H9 (cell line): ENCODE measurements around the gene KIAA1671. TPM values are rescaled to one million over a fixed set of nuclear protein-coding genes. Genes with fewer than 3 reads are reported as not detected.

Experiments used
- DNase-seq: peaks from one replicate; pipeline ENCODE4 v3.0.0-alpha.2; 2017
- H2AFZ ChIP-seq: one replicate; pipeline ENCODE4 v1.6.1; 2013; ENCODE audit warnings: mild to moderate bottlenecking, low read length, control low read depth, moderate library complexity
- H2AK5ac ChIP-seq: 2 replicates; pipeline ENCODE4 v1.6.1; 2013; ENCODE audit warnings: low read length, control low read depth, mixed read lengths; ENCODE audit not compliant: insufficient read length
- H2BK120ac ChIP-seq: one replicate; pipeline ENCODE4 v1.6.1; 2013; ENCODE audit warnings: low read depth, mild to moderate bottlenecking, low read length, control low read depth, inconsistent platforms; ENCODE audit not compliant: poor library complexity, severe bottlenecking
- H2BK12ac ChIP-seq: 2 replicates; pipeline ENCODE4 v1.6.1; 2013; ENCODE audit warnings: low read length, control low read depth, mixed read lengths, low read depth; ENCODE audit not compliant: insufficient read length
- H2BK15ac ChIP-seq: 2 replicates; pipeline ENCODE4 v1.6.1; 2013; ENCODE audit warnings: low read depth, low read length, control low read depth
- H2BK20ac ChIP-seq: one replicate; pipeline ENCODE4 v1.6.1; 2013; ENCODE audit warnings: low read depth, mild to moderate bottlenecking, low read length, control low read depth, inconsistent platforms; ENCODE audit not compliant: poor library complexity, severe bottlenecking
- H2BK5ac ChIP-seq: 2 replicates; pipeline ENCODE4 v1.6.1; 2013; ENCODE audit warnings: low read length, control low read depth, mixed read lengths; ENCODE audit not compliant: insufficient read length
- H3K14ac ChIP-seq: 2 replicates; pipeline ENCODE4 v1.6.1; 2013; ENCODE audit warnings: low read length, control low read depth; ENCODE audit not compliant: insufficient read depth
- H3K18ac ChIP-seq: 2 replicates; pipeline ENCODE4 v1.6.1; 2013; ENCODE audit warnings: low read depth, mild to moderate bottlenecking, mixed read lengths, low read length, control low read depth; ENCODE audit not compliant: insufficient read length
- H3K23ac ChIP-seq: 2 replicates; pipeline ENCODE4 v1.6.1; 2013; ENCODE audit warnings: low read length, control low read depth, mixed read lengths, low read depth; ENCODE audit not compliant: insufficient read length
- H3K23me2 ChIP-seq: 2 replicates; pipeline ENCODE4 v1.6.1; 2013; ENCODE audit warnings: low read depth, mild to moderate bottlenecking, mixed read lengths, low read length, control low read depth; ENCODE audit not compliant: insufficient read length, poor library complexity, severe bottlenecking
- H3K27ac ChIP-seq: 2 replicates; pipeline ENCODE4 v1.5.1; 2013; ENCODE audit warnings: low read length, control low read depth, mixed read lengths, low read depth; ENCODE audit not compliant: insufficient read length
- H3K27me3 ChIP-seq: 2 replicates; pipeline ENCODE4 v1.6.1; 2013; ENCODE audit warnings: low read length, control low read depth, inconsistent platforms; ENCODE audit not compliant: insufficient read depth
- H3K4ac ChIP-seq: 2 replicates; pipeline ENCODE4 v1.6.1; 2013; ENCODE audit warnings: low read depth, mild to moderate bottlenecking, control low read depth, inconsistent platforms, low read length, moderate library complexity
- H3K4me1 ChIP-seq: 2 replicates; pipeline ENCODE4 v1.6.1; 2013; ENCODE audit warnings: low read length, control low read depth, inconsistent platforms; ENCODE audit not compliant: insufficient read depth
- H3K4me2 ChIP-seq: 2 replicates; pipeline ENCODE4 v1.6.1; 2013; ENCODE audit warnings: low read length, control low read depth, mixed read lengths; ENCODE audit not compliant: insufficient read length, insufficient read depth
- H3K56ac ChIP-seq: 2 replicates; pipeline ENCODE4 v1.6.1; 2013; ENCODE audit warnings: low read depth, mild to moderate bottlenecking, mixed read lengths, low read length, control low read depth; ENCODE audit not compliant: insufficient read length
- H3K79me1 ChIP-seq: 2 replicates; pipeline ENCODE4 v1.6.1; 2013; ENCODE audit warnings: low read depth, mild to moderate bottlenecking, moderate library complexity, low read length, control low read depth, inconsistent platforms; ENCODE audit not compliant: insufficient read depth, poor library complexity, severe bottlenecking
- H3K79me2 ChIP-seq: 2 replicates; pipeline ENCODE4 v1.6.1; 2013; ENCODE audit warnings: low read length, control low read depth, inconsistent platforms; ENCODE audit not compliant: insufficient read depth
- H3K9ac ChIP-seq: 2 replicates; pipeline ENCODE4 v1.6.1; 2013; ENCODE audit warnings: low read length, control low read depth, mixed read lengths; ENCODE audit not compliant: insufficient read length; ENCODE audit errors: extremely low read depth
- H3K9me3 ChIP-seq: one replicate; pipeline ENCODE4 v1.6.1; 2013; ENCODE audit warnings: low read depth, low read length, inconsistent platforms; ENCODE audit not compliant: control insufficient read depth
- H3T11ph ChIP-seq: one replicate; pipeline ENCODE4 v1.6.1; 2013; ENCODE audit warnings: mild to moderate bottlenecking, low read length, control low read depth, inconsistent platforms
- H4K20me1 ChIP-seq: one replicate; pipeline ENCODE4 v1.6.1; 2013; ENCODE audit not compliant: control insufficient read depth, insufficient read length, insufficient read depth
- H4K5ac ChIP-seq: 2 replicates; pipeline ENCODE4 v1.6.1; 2013; ENCODE audit warnings: low read depth, mild to moderate bottlenecking, mixed read lengths, low read length, control low read depth; ENCODE audit not compliant: insufficient read length
- H4K8ac ChIP-seq: replicated peaks from 2 replicates; pipeline ENCODE4 v1.6.1; 2013; ENCODE audit warnings: low read length, control low read depth, mixed read lengths, low read depth; ENCODE audit not compliant: insufficient read length
- H4K91ac ChIP-seq: 2 replicates; pipeline ENCODE4 v1.6.1; 2013; ENCODE audit warnings: low read depth, mild to moderate bottlenecking, moderate library complexity, mixed read lengths, low read length, control low read depth; ENCODE audit not compliant: insufficient read length
- H3K27ac Mint-ChIP-seq, 3 experiments: 2 replicates in 2 of 3; 3 replicates in 1 of 3; pipeline ENCODE4 v1.8.0; 2020 to 2021; ENCODE audit warnings: mixed read lengths in 3 of 3, mild to moderate bottlenecking in 1 of 3, moderate library complexity in 1 of 3
- H3K27me3 Mint-ChIP-seq: 2 replicates; pipeline ENCODE4 v1.8.0; 2021; ENCODE audit warnings: low read depth, mild to moderate bottlenecking, moderate library complexity, mixed read lengths
- H3K36me3 Mint-ChIP-seq, 3 experiments: 2 replicates in 2 of 3; 3 replicates in 1 of 3; pipeline ENCODE4 v1.8.0; 2020 to 2021; ENCODE audit warnings: low read depth in 3 of 3, mixed read lengths in 3 of 3; ENCODE audit not compliant: insufficient read depth in 1 of 3
- H3K4me1 Mint-ChIP-seq, 2 experiments: 2 replicates each; pipeline ENCODE4 v1.8.0; 2020; ENCODE audit warnings: mixed read lengths in 2 of 2
- H3K4me3 Mint-ChIP-seq, 2 experiments: 2 replicates in 1 of 2; 3 replicates in 1 of 2; pipeline ENCODE4 v1.8.0; 2020 to 2021; ENCODE audit warnings: mild to moderate bottlenecking in 2 of 2, mixed read lengths in 2 of 2, moderate library complexity in 1 of 2
- H3K9me3 Mint-ChIP-seq, 2 experiments: 2 replicates in 1 of 2; 3 replicates in 1 of 2; pipeline ENCODE4 v1.8.0; 2020; ENCODE audit warnings: mild to moderate bottlenecking in 2 of 2, mixed read lengths in 2 of 2, moderate library complexity in 1 of 2
- CTCF ChIP-seq: fragments of 200-600 bp; sonication (generic); conservative IDR thresholded peaks from 3 replicates; pipeline ENCODE4 v1.8.0; 2021; ENCODE audit warnings: antibody characterized with exemption, mild to moderate bottlenecking
- WGBS: extraction: QIAGEN DNeasy Blood & Tissue Kit; methylation state at CpG from one replicate; pipeline ENCODE4 v1.1.7; 2013; ENCODE audit warnings: missing lambda C conversion rate, low lambda C conversion rate, mixed read lengths; ENCODE audit not compliant: insufficient read length; ENCODE audit errors: extremely low coverage; 5-methylcytosine and 5-hydroxymethylcytosine counted together
- total RNA-seq: library from RNA; stranded (reverse); gene quantifications from 2 replicates; pipeline ENCODE4 v1.2.1, GENCODE V29; 2021

KIAA1671 gene
- total RNA-seq, 1 experiment from 2014 or later: 22.6 TPM

DNA sequence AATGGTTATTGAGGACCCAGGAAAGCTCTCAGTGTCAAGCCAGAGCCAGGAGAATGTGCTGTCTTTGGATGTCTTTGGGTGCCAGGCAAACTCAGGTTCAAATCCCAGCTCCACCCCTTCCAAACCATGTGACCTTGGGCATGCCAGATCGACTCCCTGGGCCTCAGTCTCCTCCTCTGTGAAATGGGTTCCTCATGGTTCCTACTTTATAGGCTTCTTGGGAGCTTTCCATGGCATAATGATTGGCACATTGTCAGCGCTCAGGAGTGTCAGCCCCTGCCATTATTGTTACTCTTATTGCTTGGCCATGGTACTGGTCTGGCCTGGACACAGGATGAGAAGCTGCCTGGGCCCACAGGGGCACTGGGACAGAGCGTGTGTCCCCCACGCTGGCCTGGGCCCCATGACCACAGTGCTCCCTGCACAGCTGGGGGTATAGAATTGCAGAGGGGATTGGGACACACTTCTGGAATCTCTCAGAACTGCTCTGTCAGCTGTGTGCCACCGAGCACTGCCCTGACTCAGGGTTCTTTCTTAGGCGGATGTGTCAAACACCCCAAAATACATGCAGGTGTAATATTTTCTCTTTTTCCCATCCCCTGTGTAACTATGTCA is 209.5 kb downstream of the KIAA1671 start:
- Histone ChIP-seq H3K9me3 (no peaks in the 10 kb centered on the region), H2BK12ac (no peak overlapping the region), H4K20me1 (no peaks in the 10 kb centered on the region), H3K27ac (no peak overlapping the region), H3T11ph (no peak overlapping the region), H2AFZ (no peak overlapping the region), H3K23ac (no peak overlapping the region), H3K18ac (no peak overlapping the region), H2AK5ac (no peak overlapping the region), H3K4me1 (no peaks in the 10 kb centered on the region), H3K4me2 (no peak overlapping the region), H4K8ac (no peak overlapping the region), H3K4ac (no peak overlapping the region), H3K23me2 (no peaks in the 10 kb centered on the region), H2BK5ac (no peak overlapping the region), H3K79me2 (no peaks in the 10 kb centered on the region), H3K56ac (no peak overlapping the region), H3K79me1 (no peaks in the 10 kb centered on the region), H2BK20ac (no peak overlapping the region), H2BK15ac (no peak overlapping the region), H4K5ac (no peak overlapping the region), H3K27me3 (no peaks in the 10 kb centered on the region), H4K91ac (no peak overlapping the region), H3K14ac (no peak overlapping the region), H2BK120ac (no peak overlapping the region), H3K9ac (no peak overlapping the region)
- Mint-ChIP-seq H3K36me3 (no peaks in the 10 kb centered on the region), H3K27ac (no peak overlapping the region), H3K4me3 (no peak overlapping the region), H3K9me3 (no peaks in the 10 kb centered on the region), H3K4me1 (peaks cover 5 to 7% of the 10 kb centered on the region in 2 experiments), H3K27me3 (no peaks in the 10 kb centered on the region)
- no CpG with 5 or more reads among the region's 6 CpGs for WGBS
- DNase-seq: no peak
- no peak for TF ChIP-seq CTCF
